ENCODE data around the gene URI1.

URI1 gene

GRCh38 chr19:29941828-29942403 is at the start of gene URI1:
TSS of gene URI1 (plus strand) at chr19:29942239. CDS start at chr19:29942548, 309 bp downstream.
- no peak for TF ChIP-seq BHLHE40 (IDR thresholded peaks at IDR 0.05; ENCODE audit: borderline replicate concordance)
- 0 out of 2 replicates have a peak, but pooled peaks have one; percentile 26 for TF ChIP-seq FOXM1 (IDR thresholded peaks at IDR 0.05; ENCODE audit: borderline replicate concordance)
- TF ChIP-seq L3MBTL2 (conservative IDR thresholded peaks at IDR 0.05): peak; percentile 88
- TF ChIP-seq PKNOX1 (IDR thresholded peaks at IDR 0.05): no peak
- TF ChIP-seq ARNT (IDR thresholded peaks at IDR 0.05): 0 out of 2 replicates have a peak, but pooled peaks have one; percentile 49
- TF ChIP-seq HDGF (IDR thresholded peaks at IDR 0.05; ENCODE audit: borderline replicate concordance): no peak
- DNase-seq (ENCODE audit: extremely low spot score): peak; percentile 98
- POLR2A ChIA-PET: interaction anchor here (0.6 to 1.5 kb wide), 10 partner anchors 9 to 104 kb away, joined by 3 to 6 read pairs (median 3); no protein-coding TSS in a partner anchor
- CTCF ChIA-PET: interaction anchor here (0.6 to 0.7 kb wide), 4 partner anchors 66 to 704 kb away, joined by 3 to 5 read pairs (median 4); no protein-coding TSS in a partner anchor

DNA sequence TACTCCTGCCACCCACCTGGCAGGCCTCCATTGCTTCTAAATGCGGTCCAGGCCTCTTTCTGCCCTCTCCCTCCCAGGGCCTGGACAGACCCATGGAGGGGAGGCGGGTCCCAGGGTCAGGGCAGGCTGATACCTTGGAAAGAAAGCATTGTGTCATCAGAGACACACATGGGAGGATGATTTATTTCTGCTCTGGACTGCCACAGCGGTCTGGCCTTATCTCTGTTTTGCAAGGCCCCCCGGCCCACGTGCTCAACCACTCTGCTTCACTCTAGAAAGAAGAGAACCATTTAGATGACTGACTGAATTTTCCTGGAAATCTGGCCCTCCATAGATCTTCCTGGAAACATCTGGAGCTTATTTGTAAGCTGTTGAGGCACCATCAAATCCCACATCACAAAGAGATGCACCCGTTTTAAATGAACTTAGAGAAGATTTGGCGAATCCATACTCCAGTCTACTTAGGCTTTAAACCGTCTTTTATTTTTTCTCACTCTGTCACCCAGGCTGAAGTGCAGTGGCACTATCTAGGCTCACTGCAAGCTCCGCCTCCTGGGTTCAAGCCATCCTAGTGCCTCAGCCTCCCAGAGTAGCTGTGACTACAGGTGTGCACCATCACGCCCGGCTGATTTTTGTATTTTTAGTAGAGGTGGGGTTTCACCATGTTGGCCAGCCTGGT is 48.3 kb upstream of the URI1 start:
- CTCF ChIA-PET: no interaction called here
- no peak for DNase-seq (ENCODE audit: extremely low spot score)
- TF ChIP-seq SP1 (IDR thresholded peaks at IDR 0.05): no peak
- no peak for TF ChIP-seq BHLHE40 (IDR thresholded peaks at IDR 0.05; ENCODE audit: borderline replicate concordance)
- peak; percentile 15; the same call in 1 of the 2 replicates for TF ChIP-seq PKNOX1 (IDR thresholded peaks at IDR 0.05)
- no peak for TF ChIP-seq ZNF384 (IDR thresholded peaks at IDR 0.05)
- TF ChIP-seq ELF4 (IDR thresholded peaks at IDR 0.05): no peak
- POLR2A ChIA-PET: no interaction called here

DNA sequence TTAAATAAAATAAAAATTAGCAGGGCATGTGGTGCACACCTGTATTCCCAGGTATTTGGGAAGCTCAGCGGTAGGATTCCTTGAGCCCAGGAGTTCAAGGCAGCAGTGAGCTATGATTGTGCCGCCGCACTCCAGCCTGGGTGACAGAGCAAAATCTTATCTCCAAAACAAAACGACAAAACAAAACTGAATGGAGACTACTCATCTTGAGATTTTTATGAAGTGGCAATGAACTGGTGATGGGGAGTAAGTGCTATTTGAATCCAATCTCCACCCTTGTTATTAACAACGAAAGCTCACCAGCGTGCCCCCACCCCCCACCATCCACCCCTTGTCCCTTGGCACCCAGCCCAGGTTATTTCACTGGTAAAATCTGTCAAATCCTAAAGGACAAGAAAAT is 45.2 kb upstream of the URI1 start:
- no peak for DNase-seq (ENCODE audit: extremely low spot score)
- TF ChIP-seq PKNOX1 (IDR thresholded peaks at IDR 0.05) (no peak), FOXM1 (IDR thresholded peaks at IDR 0.05; ENCODE audit: borderline replicate concordance) (no peak), SP1 (IDR thresholded peaks at IDR 0.05) (no peak), HDGF (IDR thresholded peaks at IDR 0.05; ENCODE audit: borderline replicate concordance) (no peak), ARNT (IDR thresholded peaks at IDR 0.05) (no peak), BHLHE40 (IDR thresholded peaks at IDR 0.05; ENCODE audit: borderline replicate concordance) (no peak), NFRKB (IDR thresholded peaks at IDR 0.05) (no peak), ELF4 (IDR thresholded peaks at IDR 0.05) (no peak)
- ChIA-PET CTCF (interaction anchor here (1.1 kb wide), 1 partner anchor 70 kb away, joined by 3 read pairs; no protein-coding TSS in a partner anchor), POLR2A (no interaction called here)

GRCh38 chr19:29897466-29897865 is 44.6 kb upstream of the URI1 start:
- POLR2A ChIA-PET: no interaction called here
- CTCF ChIA-PET: interaction anchor here (1.1 kb wide), 1 partner anchor 70 kb away, joined by 3 read pairs; no protein-coding TSS in a partner anchor
- DNase-seq (ENCODE audit: extremely low spot score): no peak
- no peak for TF ChIP-seq PKNOX1 (IDR thresholded peaks at IDR 0.05)
- TF ChIP-seq HDGF (IDR thresholded peaks at IDR 0.05; ENCODE audit: borderline replicate concordance): no peak
- TF ChIP-seq FOXA1 (IDR thresholded peaks at IDR 0.05): no peak
- TF ChIP-seq TARDBP (IDR thresholded peaks at IDR 0.05): no peak
- TF ChIP-seq NFRKB (IDR thresholded peaks at IDR 0.05): no peak
- no peak for TF ChIP-seq FOXK2 (IDR thresholded peaks at IDR 0.05)
- TF ChIP-seq ARNT (IDR thresholded peaks at IDR 0.05): no peak
- TF ChIP-seq FOXM1 (IDR thresholded peaks at IDR 0.05; ENCODE audit: borderline replicate concordance): no peak
- no peak for TF ChIP-seq CTBP1 (IDR thresholded peaks at IDR 0.05; ENCODE audit: borderline replicate concordance)

GRCh38 chr19:29904017-29904416 is 38.0 kb upstream of the URI1 start:
- ChIA-PET CTCF (no interaction called here), POLR2A (no interaction called here)
- DNase-seq (ENCODE audit: extremely low spot score): no peak
- TF ChIP-seq ZNF384 (IDR thresholded peaks at IDR 0.05) (no peak), FOXK2 (IDR thresholded peaks at IDR 0.05) (no peak), PKNOX1 (IDR thresholded peaks at IDR 0.05) (no peak), HDGF (IDR thresholded peaks at IDR 0.05; ENCODE audit: borderline replicate concordance) (no peak), FOXA1 (IDR thresholded peaks at IDR 0.05) (no peak), ARNT (IDR thresholded peaks at IDR 0.05) (no peak), NFRKB (IDR thresholded peaks at IDR 0.05) (no peak), LEF1 (IDR thresholded peaks at IDR 0.05; ENCODE audit: borderline replicate concordance) (no peak), TARDBP (IDR thresholded peaks at IDR 0.05) (no peak), CTBP1 (IDR thresholded peaks at IDR 0.05; ENCODE audit: borderline replicate concordance) (no peak), SUZ12 (IDR thresholded peaks at IDR 0.05) (no peak), BHLHE40 (IDR thresholded peaks at IDR 0.05; ENCODE audit: borderline replicate concordance) (no peak), ELF4 (IDR thresholded peaks at IDR 0.05) (no peak), FOXM1 (IDR thresholded peaks at IDR 0.05; ENCODE audit: borderline replicate concordance) (no peak)

All from HEK293T (cell line).